Spleen (tissue), 11 donors: Measurements from ENCODE around the gene IL1RL1. TPM values are rescaled to one million over a fixed set of nuclear protein-coding genes. Genes with fewer than 3 reads are reported as not detected.

ENCODE experiments used
- DNase-seq: peaks from one replicate; pipeline ENCODE4 v3.0.0-alpha.2; 2020
- H3K27ac ChIP-seq, 8 donors: fragments of 200-600 bp; sonication (generic) in 7 of 8; 1 replicate in 4 of 8; 2 replicates in 4 of 8; pipeline versions ENCODE4 v1.5.0 to v1.8.0; 2016 to 2021; ENCODE audit warnings: inconsistent platforms in 4 of 8, mild to moderate bottlenecking in 4 of 8, moderate library complexity in 1 of 8
- H3K27me3 ChIP-seq, 7 donors: fragments of 200-600 bp; sonication (generic) in 6 of 7; replicated peaks in 1 of 7; 1 replicate in 4 of 7; 2 replicates in 3 of 7; pipeline versions ENCODE4 v1.5.0 to v1.8.0; 2016 to 2021; ENCODE audit warnings: inconsistent platforms in 3 of 7, mild to moderate bottlenecking in 1 of 7
- H3K36me3 ChIP-seq, 6 donors: fragments of 200-600 bp; sonication (generic) in 5 of 6; 1 replicate in 4 of 6; 2 replicates in 2 of 6; pipeline versions ENCODE4 v1.5.0 to v1.8.0; 2016 to 2021; ENCODE audit warnings: inconsistent platforms in 2 of 6
- H3K4me1 ChIP-seq, 6 donors: fragments of 200-600 bp; sonication (generic) in 5 of 6; 1 replicate in 3 of 6; 2 replicates in 3 of 6; pipeline versions ENCODE4 v1.5.0 to v1.8.0; 2016 to 2021; ENCODE audit warnings: inconsistent platforms in 3 of 6
- H3K4me3 ChIP-seq, 8 donors: fragments of 200-600 bp; sonication (generic) in 7 of 8; 1 replicate in 4 of 8; 2 replicates in 4 of 8; pipeline versions ENCODE4 v1.5.0 to v1.8.0; 2016 to 2021; ENCODE audit warnings: inconsistent platforms in 4 of 8, mild to moderate bottlenecking in 4 of 8, moderate library complexity in 2 of 8
- H3K9me3 ChIP-seq, 8 donors: fragments of 200-600 bp; sonication (generic) in 7 of 8; 1 replicate in 4 of 8; 2 replicates in 4 of 8; pipeline versions ENCODE4 v1.5.0 to v1.8.0; 2016 to 2021; ENCODE audit warnings: inconsistent platforms in 4 of 8
- CTCF ChIP-seq, 11 experiments: fragments of 200-600 bp in 7 of 11; fragments of 450-650 bp in 4 of 11; sonication (generic) in 4 of 11; IDR thresholded peaks in 8 of 11; conservative IDR thresholded peaks in 3 of 11; 1 replicate in 7 of 11; 2 replicates in 4 of 11; pipeline versions ENCODE4 v1.4.0 to v1.8.0; 2016 to 2021; ENCODE audit warnings: antibody characterized with exemption in 11 of 11, inconsistent platforms in 4 of 11, mild to moderate bottlenecking in 1 of 11
- POLR2A ChIP-seq, 3 donors: fragments of 450-650 bp; IDR thresholded peaks; one replicate each; pipeline ENCODE4 v1.5.1; 2017; ENCODE audit warnings: antibody characterized with exemption in 3 of 3, mild to moderate bottlenecking in 1 of 3
- POLR2AphosphoS5 ChIP-seq, 3 donors: sonication (generic); formaldehyde crosslinking; IDR thresholded peaks; one replicate each; pipeline ENCODE4 v1.5.1; 2017; ENCODE audit warnings: antibody characterized with exemption in 3 of 3
- WGBS, 5 donors: extraction: QIAGEN DNeasy Blood & Tissue Kit in 3 of 5; methylation state at CpG; one replicate each; pipeline versions ENCODE4 v1.1.5 to v1.1.7; 2013 to 2018; 5-methylcytosine and 5-hydroxymethylcytosine counted together
- intact Hi-C: fragments of 100-400 bp; cut with DNase I; formaldehyde crosslinking; loops from one replicate; pipeline ENCODE4 v1.15.0; 2023; ENCODE audit warnings: low total_unique reads
- polyA plus RNA-seq, 3 donors: library from polyadenylated mRNA; stranded (reverse); fragments of 200-250 nt; gene quantifications; one replicate each; pipeline ENCODE4 v1.2.1, GENCODE V29; 2013
- total RNA-seq, 7 donors: library from RNA; depleted of rRNA in 3 of 7; stranded (reverse); fragments of >200 nt in 3 of 7; fragmentation: NEBNext Ultra II Directional in 4 of 7; extraction: Animal tissue kit (Norgen Biotek cat#: 25700) in 4 of 7; gene quantifications; one replicate each; pipeline versions ENCODE4 v1.1.0 to v1.2.1, GENCODE V29; 2016 to 2021
- donor health status: healthy with polysubstance abuse.
- donor health status: DM: no; HTN: no; CAD: no; lungs with moderate emphysema.
- donor health status: DM: no; HTN: no; CAD: no.
- donor health status: Bipolar disorder and iron deficiency.
- donor health status: healthy.
- donor health status: DM: no; HTN: no; CAD: no.
- donor health status: DM: yes; HTN: yes; CAD: no.

The IL1RL1 gene
- total and polyA plus RNA-seq, 10 donors, result 0.11 to 19.6 (median 1.6) TPM

- H3K36me3 ChIP-seq, result peaks cover 0 to 53% (median 0%) of the 10 kb centered on the region in 6 donors
- no peak overlapping the region for H3K4me3 ChIP-seq
- H3K27me3 ChIP-seq, result no peaks in the 10 kb centered on the region
- DNase-seq, result no peak
- TF ChIP-seq CTCF (IDR thresholded peaks at IDR 0.05 in 8 of 11, conservative IDR thresholded peaks at IDR 0.05 in 3 of 11) (no peak), POLR2A (IDR thresholded peaks at IDR 0.05) (no peak), POLR2AphosphoS5 (IDR thresholded peaks at IDR 0.05) (no peak)
- intact Hi-C loops, result no loop called here
- no peak overlapping the region for H3K27ac ChIP-seq
- peaks cover 0 to 10% (median 0%) of the 10 kb centered on the region in 6 donors for H3K4me1 ChIP-seq
- H3K9me3 ChIP-seq, result no peaks in the 10 kb centered on the region
- 77 to 94% (median 81%) methylated on average over 3 of the region's 3 CpGs for WGBS, 5 donors
These were observed 80.7 kb downstream of the IL1RL1 start for GRCh38 chr2:102392096-102392495.

- TF ChIP-seq POLR2A (IDR thresholded peaks at IDR 0.05) (no peak), CTCF (IDR thresholded peaks at IDR 0.05 in 8 of 11, conservative IDR thresholded peaks at IDR 0.05 in 3 of 11) (no peak), POLR2AphosphoS5 (IDR thresholded peaks at IDR 0.05) (no peak)
- Histone ChIP-seq H3K4me3 (no peak overlapping the region), H3K27me3 (no peaks in the 10 kb centered on the region), H3K9me3 (no peaks in the 10 kb centered on the region), H3K27ac (no peak overlapping the region), H3K36me3 (peaks cover 0 to 47% (median 0%) of the 10 kb centered on the region in 6 donors), H3K4me1 (peaks cover 0 to 10% (median 0%) of the 10 kb centered on the region in 6 donors)
- intact Hi-C loops, result no loop called here
- 29 to 88% (median 38%) methylated on average over 1 of the region's 1 CpG for WGBS, 5 donors
- DNase-seq, result no peak
These were observed 81.6 kb downstream of the IL1RL1 start for GRCh38 chr2:102392942-102393341.

- WGBS, 5 donors, result 69 to 98% (median 71%) methylated on average over 2 of the region's 2 CpGs
- peaks cover 0 to 9% (median 0%) of the 10 kb centered on the region in 6 donors for H3K4me1 ChIP-seq
- H3K27ac ChIP-seq, result no peak overlapping the region
- H3K4me3 ChIP-seq, result no peak overlapping the region
- no peaks in the 10 kb centered on the region for H3K9me3 ChIP-seq
- peaks cover 0 to 23% (median 0%) of the 10 kb centered on the region in 6 donors for H3K36me3 ChIP-seq
- intact Hi-C loops, result no loop called here
- no peak for DNase-seq
- TF ChIP-seq POLR2A (IDR thresholded peaks at IDR 0.05), result no peak
- no peak for TF ChIP-seq CTCF (IDR thresholded peaks at IDR 0.05 in 8 of 11, conservative IDR thresholded peaks at IDR 0.05 in 3 of 11)
- TF ChIP-seq POLR2AphosphoS5 (IDR thresholded peaks at IDR 0.05), result no peak
- no peaks in the 10 kb centered on the region for H3K27me3 ChIP-seq
These were observed 84.6 kb downstream of the IL1RL1 start for GRCh38 chr2:102396012-102396411.

- WGBS, 5 donors, result 75 to 82% (median 79%) methylated on average over 6 of the region's 6 CpGs
- H3K27ac ChIP-seq, result no peak overlapping the region
- no peaks in the 10 kb centered on the region for H3K27me3 ChIP-seq
- intact Hi-C loops, result no loop called here
- TF ChIP-seq POLR2AphosphoS5 (IDR thresholded peaks at IDR 0.05) (no peak), POLR2A (IDR thresholded peaks at IDR 0.05) (no peak), CTCF (IDR thresholded peaks at IDR 0.05 in 8 of 11, conservative IDR thresholded peaks at IDR 0.05 in 3 of 11) (no peak)
- H3K4me1 ChIP-seq, result peaks cover 0 to 3% (median 0%) of the 10 kb centered on the region in 6 donors
- H3K9me3 ChIP-seq, result no peaks in the 10 kb centered on the region
- DNase-seq, result no peak
- H3K4me3 ChIP-seq, result no peak overlapping the region
- peaks cover 0 to 22% (median 0%) of the 10 kb centered on the region in 6 donors for H3K36me3 ChIP-seq
These were observed 85.8 kb downstream of the IL1RL1 start for GRCh38 chr2:102397209-102397608.
